SU-DHL-6 (cell line): ENCODE data around the gene C8A.

Experiments used
- H2AFZ ChIP-seq: fragments of 200-600 bp; sonication (generic); 2 replicates; pipeline ENCODE4 v1.6.1; 2014; ENCODE audit warnings: low read depth, mild to moderate bottlenecking, moderate library complexity, mixed read lengths, antibody characterized with exemption, low read length; ENCODE audit not compliant: severe bottlenecking
- H3F3A ChIP-seq: fragments of 200-600 bp; shearing (Covaris generic); 2 replicates; pipeline ENCODE4 v1.6.0; 2016; ENCODE audit warnings: antibody characterized with exemption, mild to moderate bottlenecking; ENCODE audit not compliant: insufficient read depth
- H3K27ac ChIP-seq: fragments of 200-600 bp; sonication (generic); 2 replicates; pipeline ENCODE4 v1.5.1; 2016; ENCODE audit warnings: low read depth, mild to moderate bottlenecking, low read length, moderate library complexity, mixed read lengths
- H3K27me3 ChIP-seq: fragments of 200-600 bp; sonication (generic), shearing (Covaris generic); 2 replicates; pipeline ENCODE4 v1.6.0; 2014; ENCODE audit warnings: mild to moderate bottlenecking, low read length
- H3K36me3 ChIP-seq: fragments of 200-600 bp; sonication (generic); 2 replicates; pipeline ENCODE4 v1.6.1; 2014; ENCODE audit warnings: mild to moderate bottlenecking, low read length, mixed read lengths
- H3K4me2 ChIP-seq: fragments of 300-600, 200-600 bp; shearing (Covaris generic), sonication (generic); 2 replicates; pipeline ENCODE4 v1.6.0; 2014; ENCODE audit warnings: low read length, low read depth, mild to moderate bottlenecking; ENCODE audit not compliant: poor library complexity, severe bottlenecking
- H3K4me3 ChIP-seq: fragments of 200-600 bp; sonication (generic); 2 replicates; pipeline ENCODE4 v1.5.1; 2014; ENCODE audit warnings: antibody characterized with exemption, low read length, mild to moderate bottlenecking, mixed read lengths; ENCODE audit not compliant: insufficient read depth, poor library complexity, severe bottlenecking
- H3K79me2 ChIP-seq: fragments of 200-600 bp; sonication (generic); 2 replicates; pipeline ENCODE4 v1.6.1; 2014; ENCODE audit warnings: mild to moderate bottlenecking, low read length, moderate library complexity; ENCODE audit not compliant: insufficient read depth
- H3K9ac ChIP-seq: fragments of 200-600 bp; sonication (generic); 2 replicates; pipeline ENCODE4 v1.7.0; 2014; ENCODE audit warnings: mild to moderate bottlenecking, low read length
- H3K9me2 ChIP-seq: fragments of 200-600 bp; sonication (generic); replicated peaks from 2 replicates; pipeline ENCODE4 v1.6.1; 2014; ENCODE audit warnings: low read length; ENCODE audit not compliant: insufficient read depth
- H3K9me3 ChIP-seq: fragments of 200-600 bp; sonication (generic); 2 replicates; pipeline ENCODE4 v1.6.1; 2014; ENCODE audit warnings: low read length, mixed read lengths; ENCODE audit not compliant: insufficient read depth
- H4K20me1 ChIP-seq: fragments of 200-600 bp; sonication (generic); 2 replicates; pipeline ENCODE4 v1.6.1; 2014; ENCODE audit warnings: low read depth, mild to moderate bottlenecking, antibody characterized with exemption, low read length, moderate library complexity, mixed read lengths
- CTCF ChIP-seq: fragments of 200-600 bp; sonication (generic); IDR thresholded peaks from one replicate; pipeline ENCODE4 v1.5.1; 2017; ENCODE audit warnings: antibody characterized with exemption, mild to moderate bottlenecking, low read length, moderate library complexity; ENCODE audit not compliant: insufficient read depth, poor library complexity, severe bottlenecking
- EZH2phosphoT487 ChIP-seq: fragments of 200-600 bp; sonication (generic), shearing (Covaris generic); conservative IDR thresholded peaks from 2 replicates; pipeline ENCODE4 v1.6.1; 2018; ENCODE audit warnings: mild to moderate bottlenecking, antibody characterized with exemption, low read length, moderate library complexity, mixed read lengths

Gene C8A

GRCh38 chr1:56927986-56928385, 73.4 kb downstream of the C8A start:
- H4K20me1 ChIP-seq, result no peaks in the 10 kb centered on the region
- no peaks in the 10 kb centered on the region for H3F3A ChIP-seq
- no peak overlapping the region for H3K27ac ChIP-seq
- H3K27me3 ChIP-seq, result no peaks in the 10 kb centered on the region
- TF ChIP-seq CTCF (no peak), EZH2phosphoT487 (no peak)
- H3K9me3 ChIP-seq, result no peaks in the 10 kb centered on the region
- H3K9ac ChIP-seq, result no peak overlapping the region
- no peak overlapping the region for H2AFZ ChIP-seq
- H3K4me2 ChIP-seq, result no peak overlapping the region
- H3K9me2 ChIP-seq, result no peaks in the 10 kb centered on the region
- no peaks in the 10 kb centered on the region for H3K36me3 ChIP-seq
- no peaks in the 10 kb centered on the region for H3K79me2 ChIP-seq
- H3K4me3 ChIP-seq, result no peak overlapping the region

- Histone ChIP-seq H3K27ac (no peak overlapping the region), H3K4me2 (no peak overlapping the region), H3K36me3 (no peaks in the 10 kb centered on the region), H3K9me2 (no peaks in the 10 kb centered on the region), H4K20me1 (no peaks in the 10 kb centered on the region), H2AFZ (no peak overlapping the region), H3K79me2 (no peaks in the 10 kb centered on the region), H3K4me3 (no peak overlapping the region), H3K9me3 (no peaks in the 10 kb centered on the region), H3K27me3 (no peaks in the 10 kb centered on the region), H3F3A (no peaks in the 10 kb centered on the region), H3K9ac (no peak overlapping the region)
- TF ChIP-seq CTCF (no peak), EZH2phosphoT487 (no peak)
Observed at GRCh38 chr1:56929492-56929891, 74.9 kb downstream of the C8A start.

GRCh38 chr1:56931211-56931610, 76.6 kb downstream of the C8A start:
- H3K4me2 ChIP-seq, result no peak overlapping the region
- no peaks in the 10 kb centered on the region for H3K36me3 ChIP-seq
- H3K79me2 ChIP-seq, result no peaks in the 10 kb centered on the region
- no peaks in the 10 kb centered on the region for H3K27me3 ChIP-seq
- no peak overlapping the region for H3K4me3 ChIP-seq
- no peaks in the 10 kb centered on the region for H3F3A ChIP-seq
- H3K9me3 ChIP-seq, result no peaks in the 10 kb centered on the region
- TF ChIP-seq CTCF, result no peak
- TF ChIP-seq EZH2phosphoT487, result no peak
- no peaks in the 10 kb centered on the region for H4K20me1 ChIP-seq
- H2AFZ ChIP-seq, result no peak overlapping the region
- no peaks in the 10 kb centered on the region for H3K9me2 ChIP-seq
- H3K9ac ChIP-seq, result no peak overlapping the region
- no peak overlapping the region for H3K27ac ChIP-seq

- no peak overlapping the region for H3K4me3 ChIP-seq
- H4K20me1 ChIP-seq, result no peaks in the 10 kb centered on the region
- H3K4me2 ChIP-seq, result no peak overlapping the region
- no peak overlapping the region for H2AFZ ChIP-seq
- TF ChIP-seq CTCF, result no peak
- TF ChIP-seq EZH2phosphoT487, result no peak
- no peaks in the 10 kb centered on the region for H3K36me3 ChIP-seq
- no peak overlapping the region for H3K27ac ChIP-seq
- no peaks in the 10 kb centered on the region for H3K9me3 ChIP-seq
- H3K79me2 ChIP-seq, result no peaks in the 10 kb centered on the region
- no peaks in the 10 kb centered on the region for H3K27me3 ChIP-seq
- no peaks in the 10 kb centered on the region for H3F3A ChIP-seq
- H3K9ac ChIP-seq, result no peak overlapping the region
- H3K9me2 ChIP-seq, result no peaks in the 10 kb centered on the region
Observed at GRCh38 chr1:56931686-56932085, 77.1 kb downstream of the C8A start.
